Loucy (cell line): ENCODE measurements around the gene GPRIN1.

ENCODE experiments used
- H2AFZ ChIP-seq: fragments of 200-600 bp; sonication (generic); 2 replicates; pipeline ENCODE4 v1.6.0; 2016; ENCODE audit warnings: antibody characterized with exemption, mild to moderate bottlenecking, low read length, moderate library complexity
- H3F3A ChIP-seq: fragments of 200-600 bp; 2 replicates; pipeline ENCODE4 v1.6.0; 2016; ENCODE audit warnings: antibody characterized with exemption, low read depth, mild to moderate bottlenecking
- H3K27me3 ChIP-seq: fragments of 200-600 bp; sonication (generic); 2 replicates; pipeline ENCODE4 v1.6.1; 2014; ENCODE audit warnings: low read length, mild to moderate bottlenecking; ENCODE audit not compliant: insufficient read depth, poor library complexity, severe bottlenecking
- H3K36me3 ChIP-seq: fragments of 200-600 bp; sonication (generic); 2 replicates; pipeline ENCODE4 v1.6.1; 2016; ENCODE audit warnings: low read length; ENCODE audit not compliant: insufficient read depth
- H3K4me1 ChIP-seq: fragments of 200-600 bp; sonication (generic); 2 replicates; pipeline ENCODE4 v1.5.1; 2014; ENCODE audit warnings: low read length, mild to moderate bottlenecking; ENCODE audit not compliant: insufficient read depth, poor library complexity, severe bottlenecking
- H3K4me2 ChIP-seq: fragments of 200-600 bp; sonication (generic); 2 replicates; pipeline ENCODE4 v1.6.0; 2014; ENCODE audit warnings: antibody characterized with exemption, low read length, low read depth, mild to moderate bottlenecking; ENCODE audit not compliant: poor library complexity, severe bottlenecking
- H3K4me3 ChIP-seq: fragments of 200-600 bp; sonication (generic); 2 replicates; pipeline ENCODE4 v1.5.1; 2014; ENCODE audit warnings: low read length, mild to moderate bottlenecking, mixed read lengths; ENCODE audit not compliant: poor library complexity, severe bottlenecking
- H3K79me2 ChIP-seq: fragments of 200-600 bp; sonication (generic); 2 replicates; pipeline ENCODE4 v1.6.1; 2014; ENCODE audit warnings: low read length; ENCODE audit not compliant: insufficient read depth
- H3K9ac ChIP-seq: fragments of 200-600 bp; sonication (generic); 2 replicates; pipeline ENCODE4 v1.6.0; 2014; ENCODE audit warnings: mild to moderate bottlenecking, low read depth, low read length, moderate library complexity; ENCODE audit not compliant: poor library complexity, severe bottlenecking
- H3K9me2 ChIP-seq: fragments of 200-600 bp; sonication (generic); replicated peaks from 2 replicates; pipeline ENCODE4 v1.6.1; 2016; ENCODE audit warnings: low read depth, low read length, mixed read lengths
- H3K9me3 ChIP-seq: fragments of 200-600 bp; sonication (generic); 2 replicates; pipeline ENCODE4 v1.6.1; 2014; ENCODE audit warnings: mild to moderate bottlenecking, antibody characterized with exemption, low read length, low read depth; ENCODE audit not compliant: insufficient read depth
- H4K20me1 ChIP-seq: fragments of 200-600 bp; sonication (generic); 2 replicates; pipeline ENCODE4 v1.6.0; 2014; ENCODE audit warnings: antibody characterized with exemption, low read length, mild to moderate bottlenecking; ENCODE audit not compliant: insufficient read depth, poor library complexity, severe bottlenecking
- EZH2phosphoT487 ChIP-seq: fragments of 200-600 bp; IDR thresholded peaks from 2 replicates; pipeline ENCODE4 v1.6.1; 2018; ENCODE audit warnings: antibody characterized with exemption, mild to moderate bottlenecking, moderate library complexity, borderline replicate concordance
- TF ChIP-seq, protein P1 (sequence below): fragments of 200-600 bp; sonication (generic); conservative IDR thresholded peaks from 2 replicates; pipeline ENCODE4 v1.5.1; 2014; ENCODE audit warnings: mild to moderate bottlenecking, antibody characterized with exemption, low read length

The GPRIN1 gene

DNA sequence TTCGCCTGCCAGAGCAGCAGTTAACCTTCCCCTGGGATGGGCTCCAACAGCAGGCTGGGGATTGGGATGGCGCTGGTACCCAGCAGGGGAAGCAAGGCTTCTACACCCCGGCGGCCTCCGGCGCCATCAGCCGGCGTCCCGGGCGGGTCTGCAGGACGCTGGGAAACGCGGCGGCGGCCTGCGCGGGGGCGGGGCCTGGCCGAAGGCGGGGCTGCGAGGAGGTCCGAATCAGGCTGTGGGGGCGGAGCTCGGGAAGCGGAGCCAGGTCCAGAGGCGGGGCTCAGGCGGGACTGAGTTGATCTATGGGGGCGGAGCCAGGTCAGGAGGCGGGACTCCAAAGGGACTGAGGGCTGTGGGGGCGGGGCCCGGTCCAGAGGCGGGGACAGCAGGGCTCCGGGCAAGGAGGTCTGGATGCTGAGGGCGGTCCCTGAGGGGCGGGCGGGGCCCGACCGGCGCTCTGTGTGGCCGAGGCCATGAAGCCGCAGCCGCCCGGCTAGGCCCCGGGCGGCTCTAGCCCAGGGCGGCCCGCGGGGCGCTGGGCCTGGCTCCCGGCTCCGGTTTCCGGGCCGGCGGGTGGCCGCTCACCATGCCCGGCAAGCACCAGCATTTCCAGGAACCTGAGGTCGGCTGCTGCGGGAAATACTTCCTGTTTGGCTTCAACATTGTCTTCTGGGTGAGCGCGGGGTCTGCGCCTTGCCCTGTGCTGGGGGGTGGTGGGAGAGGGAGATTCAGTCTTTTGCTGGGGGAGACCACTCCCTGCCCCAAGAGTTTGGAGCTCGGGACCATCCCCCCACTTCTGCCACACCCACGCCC lies 37.3 kb upstream of the GPRIN1 start, which contains the start of gene TSPAN17:
Gene TSPAN17 (plus strand): TSS at position 455 of the 813 bp plus-strand sequence. CDS start 132 bp downstream, at position 587.
- Histone ChIP-seq H3K4me2 (peak within 1 kb of the TSS; percentile 79), H3K79me2 (peaks cover 7% of the 10 kb centered on the region; the same call in 1 of the 2 replicates), H3K4me1 (peaks cover 12% of the 10 kb centered on the region), H3K9me3 (no peaks in the 10 kb centered on the region), H4K20me1 (no peaks in the 10 kb centered on the region), H3K36me3 (no peaks in the 10 kb centered on the region), H3K4me3 (peak within 1 kb of the TSS; percentile 86), H3K9me2 (no peaks in the 10 kb centered on the region), H3K27me3 (no peaks in the 10 kb centered on the region), H3K9ac (peak within 1 kb of the TSS; percentile 80), H3F3A (no peaks in the 10 kb centered on the region), H2AFZ (peak within 1 kb of the TSS; percentile 86)
- no peak for TF ChIP-seq EZH2phosphoT487
- TF ChIP-seq, protein P1, sequence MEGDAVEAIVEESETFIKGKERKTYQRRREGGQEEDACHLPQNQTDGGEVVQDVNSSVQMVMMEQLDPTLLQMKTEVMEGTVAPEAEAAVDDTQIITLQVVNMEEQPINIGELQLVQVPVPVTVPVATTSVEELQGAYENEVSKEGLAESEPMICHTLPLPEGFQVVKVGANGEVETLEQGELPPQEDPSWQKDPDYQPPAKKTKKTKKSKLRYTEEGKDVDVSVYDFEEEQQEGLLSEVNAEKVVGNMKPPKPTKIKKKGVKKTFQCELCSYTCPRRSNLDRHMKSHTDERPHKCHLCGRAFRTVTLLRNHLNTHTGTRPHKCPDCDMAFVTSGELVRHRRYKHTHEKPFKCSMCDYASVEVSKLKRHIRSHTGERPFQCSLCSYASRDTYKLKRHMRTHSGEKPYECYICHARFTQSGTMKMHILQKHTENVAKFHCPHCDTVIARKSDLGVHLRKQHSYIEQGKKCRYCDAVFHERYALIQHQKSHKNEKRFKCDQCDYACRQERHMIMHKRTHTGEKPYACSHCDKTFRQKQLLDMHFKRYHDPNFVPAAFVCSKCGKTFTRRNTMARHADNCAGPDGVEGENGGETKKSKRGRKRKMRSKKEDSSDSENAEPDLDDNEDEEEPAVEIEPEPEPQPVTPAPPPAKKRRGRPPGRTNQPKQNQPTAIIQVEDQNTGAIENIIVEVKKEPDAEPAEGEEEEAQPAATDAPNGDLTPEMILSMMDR: no peak

DNA sequence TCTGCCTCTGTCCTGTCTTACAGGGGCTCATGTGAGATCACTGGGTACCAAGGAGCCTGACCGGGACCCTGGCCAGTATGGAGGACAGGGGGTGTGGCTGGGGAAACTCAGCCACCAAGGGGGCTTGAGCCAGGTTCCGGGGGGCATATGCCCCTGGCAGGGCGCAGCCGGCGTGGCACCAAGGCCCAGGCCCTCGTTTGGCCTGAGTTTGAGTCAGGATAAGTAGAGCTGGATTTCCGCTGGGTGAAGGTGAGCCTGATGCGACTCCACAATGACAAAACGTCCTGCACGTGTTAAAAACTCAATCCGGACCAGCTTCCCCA lies 36.7 kb upstream of the GPRIN1 start:
- TF ChIP-seq, protein P1: no peak
- no peak for TF ChIP-seq EZH2phosphoT487
- peak overlapping the region; percentile 65 for H3K4me3 ChIP-seq
- peaks cover 12% of the 10 kb centered on the region for H3K4me1 ChIP-seq

DNA sequence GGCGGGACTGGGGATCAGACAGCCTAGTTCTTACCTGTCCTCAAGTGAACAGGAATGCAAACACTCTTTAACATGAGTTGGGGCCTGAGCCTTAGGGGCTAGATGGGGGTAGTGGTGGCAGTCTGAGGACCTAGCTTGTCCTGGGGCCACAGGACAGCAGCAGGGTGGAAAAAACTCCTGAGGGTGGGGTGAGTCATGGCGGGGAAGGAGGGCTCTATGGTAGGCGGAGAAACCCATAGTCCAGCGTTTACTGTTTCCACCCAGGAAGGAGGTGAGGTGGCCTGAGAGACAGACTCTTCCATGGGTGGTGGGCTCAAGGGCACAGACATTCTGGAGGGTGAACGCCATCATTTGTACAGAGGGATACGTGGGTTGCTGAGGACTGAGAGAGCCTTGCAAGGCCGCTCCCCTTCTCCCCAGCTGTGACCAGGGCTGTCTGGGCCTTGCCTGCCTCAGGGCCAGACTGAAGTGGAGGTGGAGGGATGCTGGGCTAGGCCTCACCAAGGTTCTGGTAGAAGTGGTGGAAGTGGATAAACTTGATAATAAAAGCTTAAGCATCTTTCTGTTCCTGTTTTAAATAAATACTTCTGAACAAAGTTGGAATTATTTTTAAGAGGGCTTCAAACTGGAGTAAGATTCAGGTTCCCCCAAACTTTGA lies 36.2 kb upstream of the GPRIN1 start:
- peak overlapping the region; percentile 65 for H3K4me3 ChIP-seq
- H3K4me1 ChIP-seq: peaks cover 12% of the 10 kb centered on the region

More for the DNA sequence above, 36.7 kb upstream of the GPRIN1 start:
- Histone ChIP-seq H3K9me3 (no peaks in the 10 kb centered on the region), H3K9ac (peak overlapping the region; percentile 58), H4K20me1 (no peaks in the 10 kb centered on the region), H3K36me3 (no peaks in the 10 kb centered on the region), H2AFZ (peak overlapping the region; percentile 66), H3K9me2 (no peaks in the 10 kb centered on the region), H3F3A (no peaks in the 10 kb centered on the region), H3K4me2 (peak overlapping the region; percentile 55), H3K27me3 (no peaks in the 10 kb centered on the region), H3K79me2 (peaks cover 7% of the 10 kb centered on the region; the same call in 1 of the 2 replicates)

More for the DNA sequence above, 36.2 kb upstream of the GPRIN1 start:
- no peaks in the 10 kb centered on the region for H3K9me2 ChIP-seq
- peaks cover 7% of the 10 kb centered on the region; the same call in 1 of the 2 replicates for H3K79me2 ChIP-seq
- no peaks in the 10 kb centered on the region for H4K20me1 ChIP-seq
- H3K4me2 ChIP-seq: peak overlapping the region; percentile 55
- H3F3A ChIP-seq: no peaks in the 10 kb centered on the region
- H2AFZ ChIP-seq: peak overlapping the region; percentile 66; the same call in 1 of the 2 replicates
- TF ChIP-seq, protein P1: no peak
- no peak for TF ChIP-seq EZH2phosphoT487
- H3K27me3 ChIP-seq: no peaks in the 10 kb centered on the region
- H3K36me3 ChIP-seq: no peaks in the 10 kb centered on the region
- H3K9ac ChIP-seq: peak overlapping the region; percentile 58
- H3K9me3 ChIP-seq: no peaks in the 10 kb centered on the region
